HG02588 (cell line): ENCODE results near the gene ST6GAL1.
"Not testable (repeated sequence)": the region's sequence is repeated elsewhere in the genome, so short reads cannot be mapped to it uniquely, and the experiment has no call there.

Experiments
- ATAC-seq: cut with Tn5 transposase; IDR thresholded peaks from one replicate; pipeline ENCODE4 v1.9.1; 2021; ENCODE audit warnings: mild to moderate bottlenecking, moderate library complexity; ENCODE audit not compliant: unreplicated experiment

ST6GAL1 gene

DNA sequence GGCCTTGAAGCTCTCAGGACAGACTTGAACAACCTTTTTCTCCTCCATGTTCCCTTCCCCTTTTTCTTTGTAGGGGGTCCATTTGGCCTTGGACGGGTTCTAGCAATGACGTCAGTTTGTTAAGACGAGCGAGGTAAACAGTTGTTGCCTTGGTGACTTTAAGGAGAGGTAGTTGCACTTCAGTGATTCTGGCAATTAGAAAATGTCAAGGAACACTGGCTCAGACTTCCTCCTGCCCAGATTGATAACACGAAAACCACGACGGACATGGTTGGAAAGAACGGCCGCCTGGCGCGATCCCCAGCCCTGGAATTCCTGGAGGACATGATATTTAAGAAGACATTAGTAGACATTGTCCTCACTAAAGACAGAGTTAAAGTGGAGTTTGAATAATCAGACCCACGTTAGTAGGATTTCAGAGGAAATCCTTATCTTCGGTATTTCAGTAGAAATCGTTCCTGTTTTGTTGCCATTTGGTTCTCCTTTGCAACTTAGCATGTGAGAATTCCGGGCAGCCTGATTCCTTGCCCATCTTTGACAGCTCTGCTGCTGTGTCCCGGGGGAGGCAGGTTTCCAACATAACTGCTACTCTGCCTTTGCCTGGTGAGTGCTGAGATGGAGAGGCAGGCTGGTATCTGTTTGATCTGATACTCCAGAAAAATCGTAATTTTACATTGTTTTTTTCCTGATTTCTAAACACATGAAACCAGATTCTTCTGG is 87.3 kb downstream of the ST6GAL1 start:
- ATAC-seq: no peak

DNA sequence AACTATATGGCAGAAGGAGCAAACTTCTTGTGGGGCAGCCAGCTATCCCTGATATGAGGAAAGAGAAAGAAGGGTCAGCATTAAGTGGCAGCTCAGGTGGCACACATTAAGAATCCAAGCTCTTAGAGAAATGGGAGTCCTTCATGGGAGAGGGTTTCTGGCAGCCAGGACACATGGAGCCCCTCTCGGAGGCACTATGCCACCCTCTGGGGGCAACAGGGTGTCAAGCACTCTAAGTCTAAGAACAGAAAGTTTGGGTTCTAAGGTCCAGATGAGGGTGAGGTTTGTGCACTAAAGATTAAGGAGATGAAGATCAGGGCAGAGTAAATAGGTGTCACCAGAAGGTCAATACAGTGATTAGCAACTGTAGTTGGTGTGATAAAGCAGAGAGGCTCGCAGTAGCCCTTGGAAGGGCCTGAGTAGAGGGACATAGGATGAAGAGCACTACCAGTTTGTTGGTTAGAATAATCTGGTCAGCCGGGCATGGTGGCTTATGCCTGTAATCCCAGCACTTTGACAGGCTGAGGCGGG is 89.3 kb downstream of the ST6GAL1 start:
- ATAC-seq: no peak

DNA sequence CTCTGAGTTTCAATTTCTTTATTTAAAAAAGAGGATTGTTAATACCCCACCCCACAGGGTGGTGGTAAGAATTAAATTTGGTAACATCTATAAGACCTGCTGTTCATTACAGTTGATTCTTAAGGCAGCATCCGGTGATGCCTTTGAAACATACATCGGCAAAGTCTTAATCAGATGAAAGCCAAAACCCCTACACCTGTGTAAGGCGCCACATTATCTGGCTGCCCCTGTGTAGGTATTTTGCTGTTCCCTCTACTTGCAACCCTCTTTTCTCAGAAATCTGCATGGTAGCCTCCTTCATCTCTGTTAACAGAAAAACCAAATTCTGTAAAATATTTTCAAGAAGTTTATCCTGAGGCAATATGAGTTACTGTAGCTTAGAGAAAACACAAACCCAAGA is 90.0 kb downstream of the ST6GAL1 start:
- no peak for ATAC-seq

DNA sequence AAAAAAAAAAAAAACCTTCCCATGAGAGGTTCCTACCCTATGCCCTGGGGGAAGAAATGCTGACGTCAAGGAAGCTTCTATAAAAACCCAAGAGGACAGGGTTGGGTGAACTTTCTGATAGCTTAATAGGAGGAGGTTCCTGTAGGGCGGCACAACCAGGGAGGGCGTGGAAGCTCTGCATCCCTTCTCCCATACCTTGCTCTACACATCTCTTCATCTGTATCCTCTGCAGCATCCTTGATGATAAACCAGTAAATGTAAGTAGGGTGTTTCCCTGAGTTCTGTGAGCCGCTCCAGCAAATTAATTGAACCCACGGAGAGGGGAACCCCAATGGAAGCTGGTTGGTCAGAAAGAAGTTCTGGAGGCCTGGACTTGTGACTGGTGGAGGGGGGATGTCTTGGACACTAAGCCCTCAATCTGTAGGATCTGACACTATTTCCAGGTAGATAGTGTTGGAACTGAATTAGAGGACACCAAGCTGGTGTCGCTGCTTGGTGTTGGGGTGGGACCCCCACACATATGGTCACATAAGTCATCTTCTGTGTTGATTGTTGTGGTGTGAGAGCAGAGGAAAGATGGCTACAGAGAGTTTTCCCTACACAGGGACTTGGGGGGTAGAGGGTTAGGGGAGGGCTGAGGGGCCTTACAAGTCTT is 91.5 kb downstream of the ST6GAL1 start:
- peak; percentile 39 for ATAC-seq

DNA sequence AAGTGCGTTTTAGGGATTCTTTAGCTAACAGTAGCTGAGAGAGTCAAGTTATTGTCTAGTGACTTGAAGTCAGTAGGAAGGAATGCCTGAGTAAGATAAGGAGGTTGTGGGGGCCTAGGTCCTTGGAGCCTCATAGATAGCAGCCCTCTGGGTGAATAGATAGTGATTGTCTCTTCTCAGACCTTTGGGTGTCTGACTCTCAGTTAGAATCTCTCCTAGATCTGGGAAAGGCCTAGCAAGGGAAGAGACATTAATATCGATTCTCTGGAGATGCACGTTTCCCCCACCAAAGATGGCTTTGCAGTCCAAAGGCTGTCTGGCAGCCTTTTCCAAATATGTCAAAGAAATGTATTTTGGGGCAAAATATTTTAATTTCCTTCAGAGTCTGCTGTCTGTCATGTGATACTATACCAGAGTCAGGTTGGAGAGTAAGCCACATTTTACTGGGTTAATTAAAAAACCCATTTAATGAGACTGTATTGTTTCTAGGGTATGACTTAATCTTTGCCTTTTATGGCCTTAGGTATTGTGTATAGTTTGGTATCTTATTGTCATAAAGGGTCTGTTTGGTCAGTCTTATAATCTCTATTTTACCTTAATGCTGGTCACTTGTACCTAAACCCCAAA is 92.2 kb downstream of the ST6GAL1 start:
- ATAC-seq: no peak

DNA sequence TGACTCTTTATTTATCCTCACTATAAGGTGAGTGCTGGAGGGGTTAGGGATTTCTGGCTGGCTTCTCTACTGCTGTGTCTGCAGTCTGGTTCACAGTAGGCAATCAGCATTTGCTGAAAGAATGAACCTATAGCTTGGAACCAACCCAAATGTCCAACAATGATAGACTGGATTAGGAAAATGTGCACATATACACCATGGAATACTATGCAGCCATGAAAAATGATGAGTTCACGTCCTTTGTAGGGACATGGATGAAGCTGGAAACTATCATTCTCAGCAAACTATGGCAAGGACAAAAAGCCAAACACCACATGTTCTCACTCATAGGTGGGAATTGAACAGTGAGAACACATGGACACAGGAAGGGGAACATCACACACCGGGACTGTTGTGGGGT is 93.0 kb downstream of the ST6GAL1 start:
- not testable (repeated sequence) for ATAC-seq

DNA sequence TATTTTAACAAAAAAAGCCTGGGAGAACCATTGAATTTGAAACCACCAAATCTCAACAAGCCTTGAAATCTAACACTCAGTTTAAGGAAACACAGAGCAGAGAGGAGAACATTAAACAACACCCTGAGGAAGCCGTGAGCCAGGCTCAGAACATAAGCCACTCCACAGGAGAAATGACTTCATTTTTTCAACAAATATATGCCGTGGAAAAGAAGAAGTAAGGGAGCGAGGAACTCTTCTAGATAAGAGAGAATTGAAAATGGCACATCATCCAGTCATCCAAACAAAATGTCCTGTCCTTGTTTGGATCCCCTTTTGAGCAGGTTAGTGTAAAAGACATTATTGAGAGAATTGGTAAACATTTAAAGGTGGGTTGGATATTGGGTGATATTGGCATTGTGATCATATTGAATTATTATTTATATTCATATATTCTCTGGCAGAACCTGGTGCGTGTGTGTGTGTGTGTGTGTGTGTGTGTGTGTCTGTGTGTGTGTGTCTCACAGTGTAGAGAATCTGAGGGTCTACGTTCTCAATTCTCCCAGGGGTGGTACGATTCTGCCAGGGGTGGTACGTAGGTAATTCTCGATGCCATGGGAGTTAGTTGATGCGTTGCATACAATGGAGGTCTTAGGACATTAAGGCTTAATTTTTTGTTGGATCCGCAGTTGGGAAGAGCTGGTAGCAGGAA is 94.4 kb downstream of the ST6GAL1 start:
- no peak for ATAC-seq

DNA sequence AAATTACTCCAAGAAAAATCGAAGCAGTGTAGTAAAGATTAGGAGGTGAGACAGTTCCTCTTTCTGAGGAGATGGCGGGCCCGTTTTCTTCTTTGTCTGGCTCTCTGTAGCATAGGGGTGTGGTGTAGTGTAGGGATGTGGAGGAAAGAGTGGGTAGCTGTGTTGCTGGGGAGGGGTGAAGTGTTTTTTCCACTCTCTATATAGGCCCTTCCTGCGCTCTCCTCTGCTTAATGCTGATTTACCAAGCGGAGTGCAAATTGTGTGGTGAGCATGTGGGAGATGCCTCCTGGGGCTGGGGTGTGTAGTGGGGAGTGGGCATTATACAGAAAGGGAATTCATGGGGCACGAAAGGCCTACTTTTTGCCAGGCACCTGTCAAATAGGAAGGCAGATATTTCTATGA is 94.9 kb downstream of the ST6GAL1 start:
- peak; percentile 41 for ATAC-seq

DNA sequence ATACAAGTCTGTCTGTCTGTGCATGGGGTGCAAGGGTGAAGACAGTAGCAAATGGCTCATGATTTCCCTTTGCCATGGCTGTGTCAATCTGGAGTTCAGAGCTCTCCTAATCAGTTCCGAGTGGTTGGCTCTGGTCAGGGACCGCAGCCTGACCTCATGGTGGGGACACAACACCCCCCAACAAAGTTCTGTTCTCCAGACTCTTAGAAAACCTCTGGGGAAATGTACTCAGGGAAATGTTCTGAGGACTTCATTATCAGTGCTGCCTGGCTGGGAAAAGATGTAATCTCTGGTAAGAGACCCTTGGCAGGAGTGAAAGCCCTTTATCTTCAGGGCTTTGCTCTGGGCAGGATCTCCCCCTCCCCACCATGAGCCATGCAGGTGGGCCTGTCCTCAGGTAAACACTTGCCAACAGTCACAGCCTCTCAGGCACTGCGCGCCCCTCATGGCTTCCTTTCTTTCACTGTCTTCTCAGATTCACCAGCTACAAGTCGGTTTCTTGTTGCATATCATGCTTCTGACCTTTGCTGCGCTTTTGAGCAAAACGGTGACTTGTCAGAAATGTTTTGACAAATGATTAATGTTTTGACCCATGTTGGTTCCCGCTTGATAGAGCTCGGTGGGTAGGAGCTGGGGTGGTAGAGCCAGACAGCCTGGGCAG is 95.5 kb downstream of the ST6GAL1 start:
- peak; percentile 9 for ATAC-seq

DNA sequence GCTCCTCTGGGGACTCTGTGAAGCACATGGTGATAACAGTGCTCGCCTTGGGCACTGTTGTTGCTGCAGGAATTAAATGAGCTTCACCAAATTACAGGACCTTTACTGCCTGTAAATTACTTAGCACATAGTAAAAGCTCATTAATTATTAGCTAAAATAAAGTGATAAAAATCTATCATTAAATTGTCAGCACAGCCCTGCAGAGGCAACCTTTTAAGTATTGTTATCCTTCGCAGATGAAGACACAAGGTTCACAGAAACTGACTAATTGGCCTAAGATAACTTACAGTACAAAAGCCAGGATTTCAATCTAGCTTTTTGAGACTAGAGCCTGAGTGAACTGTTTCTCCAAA is 96.0 kb downstream of the ST6GAL1 start:
- no peak for ATAC-seq

DNA sequence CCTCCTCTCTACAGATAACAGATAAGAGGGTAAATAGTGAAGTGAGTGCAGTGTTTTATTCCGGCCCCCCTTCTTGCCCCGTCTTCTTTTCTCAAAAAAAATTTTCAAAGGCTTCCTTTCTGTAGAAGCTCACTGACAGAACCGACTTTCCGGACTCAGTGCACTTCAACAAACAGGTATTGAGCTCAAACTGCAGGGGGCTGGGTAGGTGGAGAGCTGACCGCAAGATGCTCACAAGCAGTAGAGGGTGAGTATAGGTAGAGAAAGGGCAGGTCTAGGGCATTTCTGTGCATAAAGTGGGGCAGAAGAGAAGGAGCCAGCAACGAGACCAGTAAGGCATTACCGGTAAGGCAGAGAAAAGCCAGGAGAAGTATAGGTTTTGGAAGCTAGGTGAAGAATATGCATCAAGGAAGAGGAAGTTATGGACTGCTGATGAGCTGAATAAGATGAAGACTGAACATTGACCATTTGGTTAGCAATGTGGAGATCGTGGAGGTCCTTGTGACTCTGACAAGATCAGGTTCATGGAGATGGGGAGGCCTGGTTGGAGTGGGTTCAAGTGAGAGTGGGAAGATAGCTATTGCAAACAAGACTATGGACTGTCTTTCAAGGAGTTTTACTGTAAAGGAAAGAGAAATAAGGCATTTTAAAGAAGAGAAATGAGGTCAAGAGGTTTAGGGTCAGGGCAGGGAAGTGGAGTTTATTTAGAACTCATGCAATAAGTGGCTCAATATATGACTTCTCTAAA is 97.4 kb downstream of the ST6GAL1 start:
- ATAC-seq: no peak

DNA sequence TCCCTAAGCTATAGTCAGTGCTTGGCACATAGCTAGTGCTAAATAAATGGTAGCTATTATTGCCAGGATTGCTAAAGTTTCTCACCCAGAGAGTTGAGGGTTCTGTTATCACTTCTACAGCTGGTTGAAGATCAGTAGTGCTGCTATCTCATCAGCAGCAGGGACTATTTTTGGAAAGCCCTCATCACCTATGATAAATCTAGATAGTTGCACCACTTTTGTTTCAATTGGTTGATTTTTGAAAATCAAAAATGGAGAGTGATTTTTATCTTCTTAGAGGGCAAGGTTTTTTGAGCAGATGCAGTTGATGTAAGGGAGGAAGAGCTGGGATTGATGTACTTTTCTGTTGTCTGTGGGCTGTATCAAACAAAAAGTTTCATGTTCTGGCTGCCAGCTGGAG is 101.6 kb downstream of the ST6GAL1 start:
- ATAC-seq: no peak

DNA sequence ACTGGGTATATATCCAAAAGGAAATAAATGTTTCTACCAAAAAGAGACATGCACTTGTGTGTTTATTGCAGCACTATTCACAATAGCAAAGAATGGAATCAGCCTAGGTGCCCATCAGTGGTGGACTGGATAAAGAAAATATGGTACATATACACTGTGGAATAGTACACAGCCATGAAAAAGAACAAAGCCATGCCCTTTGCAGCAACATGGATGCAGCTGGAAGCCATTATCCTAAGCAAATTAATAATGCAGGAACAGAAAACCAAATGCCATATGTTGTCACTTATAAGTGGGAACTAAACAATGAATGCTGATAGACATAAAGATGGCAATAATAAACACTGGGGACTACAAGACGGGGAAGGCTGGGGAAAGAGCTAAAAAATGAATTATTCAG is 106.1 kb downstream of the ST6GAL1 start:
- ATAC-seq: no peak

DNA sequence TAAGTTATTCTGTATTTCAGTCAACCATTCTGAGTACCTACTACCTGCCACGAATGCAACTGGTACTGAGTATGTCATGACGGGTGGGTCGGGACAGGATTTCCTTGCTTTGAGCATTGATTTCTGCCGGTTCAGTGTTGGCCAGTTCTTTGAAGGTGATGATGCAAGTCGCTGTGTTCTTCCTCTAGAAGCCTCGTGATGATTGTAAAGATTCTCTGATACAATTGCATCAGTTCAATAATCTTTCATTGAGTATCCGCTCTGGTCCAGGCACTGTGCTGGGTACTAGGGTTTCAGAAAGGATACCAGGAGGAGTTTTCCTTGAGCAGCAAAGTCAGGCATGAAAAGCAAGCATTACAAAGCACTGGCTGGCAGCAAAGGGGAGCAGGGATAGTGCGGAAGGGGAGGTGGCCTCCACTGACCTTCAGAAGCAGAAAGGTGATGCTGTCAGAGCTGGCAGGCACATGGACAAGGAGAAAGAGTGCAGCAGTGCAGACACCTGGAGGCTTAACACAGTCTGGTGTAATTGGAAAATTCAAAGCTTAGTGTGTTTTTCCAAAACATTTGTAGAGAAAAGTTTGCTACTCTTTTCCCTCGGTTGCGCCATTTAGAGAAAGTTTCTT is 108.9 kb downstream of the ST6GAL1 start:
- no peak for ATAC-seq

DNA sequence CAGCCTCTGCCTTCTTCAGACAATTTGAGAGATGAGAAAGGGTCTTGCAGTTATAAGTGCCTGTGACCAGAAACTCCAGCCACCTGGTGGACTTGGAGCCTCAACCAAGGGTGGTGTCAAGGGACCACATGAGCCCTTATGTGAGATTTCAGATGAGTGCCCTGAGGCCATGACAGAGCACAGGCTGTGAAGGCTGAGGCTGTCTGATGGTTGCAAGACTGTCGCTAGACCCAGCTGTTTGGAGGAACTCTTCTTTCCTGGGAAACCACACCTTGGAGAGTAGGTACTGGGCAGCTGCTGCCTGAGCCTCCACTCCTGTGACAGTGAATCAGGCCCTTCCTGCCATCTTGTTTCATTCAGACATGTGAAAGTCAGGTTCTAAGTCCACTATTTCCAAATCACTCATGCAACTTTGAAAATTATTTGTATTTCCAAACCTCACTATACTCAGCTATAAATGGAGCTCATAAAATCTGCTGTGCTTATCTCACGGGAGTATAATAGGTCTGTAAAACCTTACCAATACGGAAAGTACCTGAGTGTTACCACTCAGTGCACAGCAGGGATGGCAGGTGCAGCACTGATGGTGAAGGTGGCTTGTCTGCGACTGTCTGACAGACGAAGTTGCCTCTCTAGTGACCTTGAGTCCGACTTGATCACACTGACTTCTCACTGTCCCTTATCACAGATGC is 109.5 kb downstream of the ST6GAL1 start:
- peak; percentile 33 for ATAC-seq

DNA sequence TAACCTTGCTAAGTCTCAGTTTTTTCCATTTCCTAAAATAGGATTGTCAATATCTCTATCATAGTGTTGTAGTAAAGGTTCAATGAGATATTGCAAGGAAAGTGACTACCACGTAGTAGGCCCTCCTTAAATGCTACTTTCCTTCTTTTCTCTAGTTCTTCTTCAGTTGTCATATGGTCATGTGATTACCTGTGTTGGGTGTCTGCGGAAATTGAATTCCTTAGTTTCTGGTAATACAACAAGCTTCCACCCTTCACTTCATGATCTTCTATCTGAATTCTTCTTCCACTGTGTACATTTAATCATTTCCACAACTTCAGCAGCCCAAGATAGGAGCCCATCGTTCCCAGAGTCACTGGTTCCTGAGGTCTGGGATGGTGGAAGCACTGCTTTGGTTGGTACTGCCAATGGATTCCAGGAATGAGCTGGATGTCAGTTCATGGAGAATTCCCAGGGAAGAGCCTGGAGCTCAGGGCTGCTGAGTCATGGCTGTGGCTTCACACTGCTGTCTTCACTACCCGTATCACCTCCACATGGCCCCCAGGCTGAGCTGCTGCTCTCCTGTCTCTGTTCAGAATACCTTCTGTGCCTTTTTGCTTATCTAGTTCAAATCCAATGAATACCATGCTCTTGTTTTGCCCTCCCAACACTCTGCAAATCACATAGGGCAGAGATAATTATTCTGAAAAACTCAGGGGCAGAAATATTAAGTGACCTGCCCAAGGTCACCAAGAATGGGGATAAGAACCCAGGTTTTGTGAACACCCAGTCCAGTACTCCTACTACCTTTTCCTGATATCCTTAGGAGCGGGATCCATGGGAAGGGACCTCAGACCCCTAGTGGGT is 110.4 kb downstream of the ST6GAL1 start:
- no peak for ATAC-seq

DNA sequence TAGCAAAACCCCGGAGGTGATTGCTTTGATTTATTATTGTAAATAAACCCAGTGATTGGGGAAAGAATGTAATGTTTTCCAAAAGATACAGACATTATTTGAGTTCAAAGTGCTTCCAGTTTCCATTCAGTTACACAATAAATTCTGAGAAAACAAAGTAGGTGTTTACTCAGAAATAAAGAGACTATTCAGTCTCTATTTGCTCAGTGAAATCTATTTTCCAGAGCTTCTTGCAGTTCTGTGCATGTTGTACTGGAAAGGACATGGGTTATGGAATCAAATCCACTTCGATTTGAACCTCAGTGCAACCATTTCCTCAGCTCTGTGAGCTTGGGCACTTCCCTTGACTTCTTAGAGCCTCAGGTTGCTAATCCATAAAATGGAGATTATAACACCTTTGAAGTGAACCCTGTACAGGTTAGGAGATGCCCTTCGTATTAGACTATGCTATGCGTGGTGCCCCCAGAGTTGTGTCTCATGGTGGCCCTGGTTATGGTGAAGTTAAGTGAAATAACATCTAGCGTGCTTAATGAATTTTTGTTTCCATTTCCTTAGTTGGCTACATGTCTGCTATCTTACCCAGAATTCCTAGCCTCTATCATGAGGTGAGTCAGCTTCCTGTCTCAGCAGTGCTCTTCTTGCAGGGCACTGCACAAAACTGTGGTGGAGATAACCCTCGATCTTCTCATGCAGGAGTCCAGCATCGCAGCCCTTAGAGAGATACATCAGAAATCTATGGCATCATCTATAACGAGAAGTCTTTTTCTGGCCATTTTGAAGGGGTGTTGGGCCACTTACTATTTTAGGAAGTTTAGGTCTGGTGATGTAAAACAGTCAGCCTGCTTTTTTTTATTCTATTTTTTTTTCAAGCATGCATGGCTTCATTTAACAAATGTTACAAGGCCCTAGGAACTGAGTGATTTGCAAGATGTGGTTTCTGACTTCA is 111.3 kb downstream of the ST6GAL1 start:
- ATAC-seq: no peak
